Spleen (tissue), 7 donors: ENCODE results near the gene SNED1.

Experiments
- CTCF ChIP-seq, 11 experiments: fragments of 200-600 bp in 7 of 11; fragments of 450-650 bp in 4 of 11; sonication (generic) in 4 of 11; IDR thresholded peaks in 8 of 11; conservative IDR thresholded peaks in 3 of 11; 1 replicate in 7 of 11; 2 replicates in 4 of 11; pipeline versions ENCODE4 v1.4.0 to v1.8.0; 2016 to 2021; ENCODE audit warnings: antibody characterized with exemption in 11 of 11, inconsistent platforms in 4 of 11, mild to moderate bottlenecking in 1 of 11
- POLR2A ChIP-seq, 3 donors: fragments of 450-650 bp; IDR thresholded peaks; one replicate each; pipeline ENCODE4 v1.5.1; 2017; ENCODE audit warnings: antibody characterized with exemption in 3 of 3, mild to moderate bottlenecking in 1 of 3
- POLR2AphosphoS5 ChIP-seq, 3 donors: sonication (generic); formaldehyde crosslinking; IDR thresholded peaks; one replicate each; pipeline ENCODE4 v1.5.1; 2017; ENCODE audit warnings: antibody characterized with exemption in 3 of 3
- donor health status: DM: no; HTN: no; CAD: no; lungs with moderate emphysema.
- donor health status: DM: no; HTN: no; CAD: no.
- donor health status: DM: no; HTN: no; CAD: no.

- TF ChIP-seq CTCF (IDR thresholded peaks at IDR 0.05 in 8 of 11, conservative IDR thresholded peaks at IDR 0.05 in 3 of 11) (peak in 9 of 11 experiments; percentile 20 to 70 (median 55)), POLR2A (IDR thresholded peaks at IDR 0.05) (no peak), POLR2AphosphoS5 (IDR thresholded peaks at IDR 0.05) (peak in 2 of 3 donors; percentile 33 to 43)
These were observed 14.9 kb upstream of the SNED1 start for GRCh38 chr2:240983361-240983995.
